HG03432 (cell line): Measurements from ENCODE around the gene MOGAT3.

Experiments used
- ATAC-seq: cut with Tn5 transposase; IDR thresholded peaks from one replicate; pipeline ENCODE4 v1.9.1; 2021; ENCODE audit warnings: mild to moderate bottlenecking, moderate library complexity; ENCODE audit not compliant: unreplicated experiment

Gene MOGAT3

DNA sequence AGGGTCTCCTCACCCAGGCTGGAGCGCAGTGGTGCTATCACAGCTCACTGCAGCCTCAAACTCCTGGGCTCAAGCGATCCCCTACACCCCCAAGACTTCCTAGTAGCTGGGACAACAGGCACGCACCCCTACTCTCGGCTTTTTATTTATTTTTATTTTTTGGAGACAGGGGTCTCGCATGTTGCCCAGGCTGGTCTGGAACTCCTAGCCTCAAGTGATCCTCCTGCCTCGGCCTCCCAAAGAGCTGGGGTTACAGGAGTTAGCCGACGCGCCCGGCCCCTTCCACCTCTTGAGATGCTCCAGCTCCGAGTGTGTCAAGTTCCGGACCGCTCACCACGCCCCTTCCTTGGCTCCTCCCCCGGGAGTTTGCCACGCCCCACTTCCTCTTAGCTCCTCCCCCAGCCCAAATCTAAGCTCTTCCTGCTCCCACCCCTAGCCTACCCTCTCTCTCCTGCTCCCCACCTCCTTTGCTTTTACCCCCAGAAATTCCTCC lies 27.0 kb downstream of the MOGAT3 start:
- no peak for ATAC-seq

DNA sequence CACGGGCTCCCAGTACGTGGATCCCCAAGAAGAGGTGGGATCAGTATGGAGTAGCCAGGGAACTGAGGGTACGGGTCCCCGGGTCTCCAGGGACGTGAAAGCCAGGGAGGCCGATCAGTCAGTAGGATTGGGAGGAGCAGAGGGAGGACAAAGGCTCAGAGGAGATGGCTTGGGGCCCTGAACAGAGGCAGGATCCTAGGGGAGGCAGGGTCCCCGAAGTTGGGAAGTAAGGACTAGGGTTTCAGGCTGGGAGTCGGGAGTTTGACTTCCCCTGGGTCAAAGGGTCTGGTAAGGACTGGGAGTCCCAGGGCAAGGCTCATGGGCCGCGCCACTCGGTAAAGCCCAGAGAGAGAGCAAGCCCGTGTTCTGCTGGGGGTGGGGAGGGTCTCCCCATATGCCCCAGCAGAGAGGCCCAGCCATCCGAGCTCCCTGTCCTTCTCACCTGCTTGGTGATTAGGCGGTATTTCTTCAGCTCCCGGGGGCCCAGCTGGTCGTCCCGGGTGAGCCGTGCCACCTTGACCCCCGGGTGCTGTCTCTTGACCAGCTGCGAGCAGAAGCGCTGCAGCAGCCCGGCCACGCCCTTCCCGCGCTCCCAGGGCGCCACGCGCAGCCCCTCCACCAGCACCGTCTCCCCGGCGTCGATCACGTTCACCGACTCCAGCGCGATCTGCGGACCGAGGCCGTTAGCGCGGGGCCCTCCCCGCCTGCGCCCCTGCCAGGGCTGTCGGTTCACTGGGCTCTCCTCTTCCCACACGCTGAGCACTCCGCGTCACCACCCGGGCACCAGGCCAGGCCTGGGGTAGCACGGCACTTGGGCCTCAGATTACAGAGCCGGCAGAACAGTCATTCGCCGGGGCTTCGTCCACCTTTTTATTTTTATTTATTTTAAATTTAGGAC lies 27.7 kb downstream of the MOGAT3 start:
- ATAC-seq = no peak

DNA sequence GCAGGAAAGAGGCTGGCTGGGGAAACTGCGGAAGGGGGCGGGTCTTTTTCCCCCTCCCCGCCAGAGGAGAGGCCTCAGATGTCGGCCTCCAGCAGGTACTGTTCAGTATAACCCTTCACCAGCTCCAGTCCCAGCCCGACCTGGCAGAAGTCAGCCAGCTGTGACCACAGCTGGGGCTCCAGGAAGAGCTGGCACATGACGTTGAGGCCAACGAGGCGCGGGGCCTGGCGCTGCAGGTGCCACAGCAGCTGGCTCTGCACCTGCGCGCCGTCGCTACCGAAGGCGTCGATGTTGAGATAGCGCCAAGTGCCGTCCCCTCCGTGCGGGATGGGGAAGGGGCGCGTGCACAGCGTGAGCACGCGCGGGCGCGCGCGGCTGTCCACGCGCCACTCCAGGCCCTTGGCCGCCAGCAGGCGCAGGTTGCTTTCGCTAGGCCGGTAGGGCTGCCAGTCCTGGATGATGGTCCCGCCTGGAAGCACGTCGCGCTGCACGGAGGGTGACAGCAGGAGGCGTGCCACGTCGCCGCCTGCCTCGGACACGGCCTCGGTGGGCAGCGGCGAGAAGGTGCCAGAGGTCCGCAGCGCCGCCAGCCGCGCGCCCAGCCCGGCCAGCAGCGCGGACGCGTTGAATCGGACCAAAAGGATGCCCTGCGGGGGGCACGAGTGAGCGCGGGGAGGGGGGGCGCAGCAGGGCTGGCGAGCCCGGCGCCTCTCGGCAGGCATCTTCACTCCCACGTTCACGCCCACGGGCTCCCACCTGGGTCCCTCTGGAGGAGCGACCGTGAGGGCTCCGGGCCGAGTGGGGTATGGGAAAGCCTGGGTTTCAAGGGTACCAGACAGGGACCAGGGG lies 28.6 kb downstream of the MOGAT3 start:
- no peak for ATAC-seq

DNA sequence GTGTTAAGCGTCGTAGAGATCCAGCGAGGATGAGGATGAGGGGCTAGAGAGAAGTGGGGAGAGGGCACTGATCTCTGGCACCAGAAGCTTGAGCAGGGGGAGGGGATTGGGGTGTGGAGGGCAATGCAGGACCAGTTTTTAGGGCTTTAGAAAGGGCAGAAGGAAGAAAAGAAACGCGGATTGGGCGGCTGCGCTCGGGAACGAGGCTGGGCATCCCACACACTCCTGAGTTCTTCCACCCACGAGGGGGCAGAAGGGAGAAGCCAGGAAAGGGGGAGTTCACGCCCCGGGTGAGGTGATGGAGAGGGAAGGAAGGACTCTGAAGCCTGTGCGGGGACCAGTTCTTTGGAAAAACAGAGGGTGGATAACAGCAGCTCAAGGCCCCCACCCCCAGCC lies 29.4 kb downstream of the MOGAT3 start:
- ATAC-seq = no peak

DNA sequence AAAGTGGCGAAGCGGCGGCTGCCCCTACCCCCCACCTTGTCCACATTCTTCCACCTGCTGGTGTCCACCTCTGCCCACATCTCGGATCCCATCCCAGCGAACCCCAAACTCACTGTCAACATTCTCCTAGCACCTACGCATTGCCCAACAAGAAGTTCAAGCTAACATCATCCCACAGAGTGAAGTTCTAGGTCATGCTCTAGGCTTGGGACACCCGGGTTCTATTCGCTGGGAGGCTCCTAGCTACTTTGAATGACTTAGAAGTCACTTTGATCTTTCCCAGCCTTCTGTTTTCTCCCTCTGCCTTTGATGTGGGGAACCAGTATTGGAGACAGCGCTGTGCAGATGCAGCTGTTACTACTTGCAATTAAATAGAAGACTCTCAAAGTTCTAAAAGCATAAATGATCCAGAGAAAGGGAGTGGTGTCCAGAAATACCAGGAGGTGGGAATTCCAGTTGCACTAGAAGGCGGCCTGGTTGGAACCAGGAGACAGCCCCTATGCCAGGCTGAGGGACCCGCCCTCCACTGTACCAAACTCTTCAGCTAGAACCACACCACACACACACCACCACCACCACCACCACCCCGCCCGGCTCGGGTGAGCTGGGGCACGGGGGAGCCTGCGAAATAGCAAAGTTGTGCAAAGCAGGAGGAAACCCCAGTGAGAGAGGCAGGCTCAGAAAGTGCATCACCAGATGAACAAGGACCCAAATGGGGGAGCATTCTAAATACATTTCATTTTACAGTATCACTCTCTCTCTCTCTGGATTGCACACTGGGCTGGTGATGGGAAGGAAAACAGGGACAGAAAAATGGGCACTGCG lies 30.0 kb downstream of the MOGAT3 start:
- ATAC-seq = no peak

DNA sequence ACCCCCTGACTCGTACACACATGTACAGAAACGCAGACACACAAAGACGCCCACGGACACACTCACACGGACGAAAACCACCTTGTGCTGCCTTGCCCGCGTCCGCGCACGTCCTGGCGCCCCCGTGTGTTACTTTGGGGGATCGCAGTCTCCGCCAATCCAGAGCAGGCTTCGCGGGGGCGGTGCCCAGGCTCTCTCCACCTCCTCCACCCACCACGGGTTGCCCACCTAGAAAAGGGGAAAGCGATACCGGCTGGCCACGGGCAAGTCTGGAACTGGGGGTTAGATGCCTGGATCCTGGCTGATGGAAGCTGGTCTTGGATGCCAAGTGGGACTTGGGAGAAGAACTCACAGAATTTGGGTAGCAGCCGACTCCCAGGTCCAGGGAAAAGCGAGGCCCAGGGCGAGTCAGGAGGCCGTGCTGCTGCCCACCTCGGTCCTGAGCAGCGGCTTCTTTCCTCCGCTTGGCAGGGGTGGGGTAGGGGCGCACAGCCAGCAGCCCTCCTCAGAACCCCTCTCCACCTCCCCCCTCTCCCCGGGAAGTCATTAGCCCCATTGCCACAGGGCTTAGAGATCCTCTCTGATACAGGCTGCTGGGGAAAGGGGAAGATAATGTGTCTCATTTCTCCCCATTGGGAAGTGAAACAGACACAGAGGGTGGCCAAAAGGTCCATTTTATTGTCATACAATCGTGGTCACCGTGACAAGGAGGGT lies 30.8 kb downstream of the MOGAT3 start:
- ATAC-seq = no peak

DNA sequence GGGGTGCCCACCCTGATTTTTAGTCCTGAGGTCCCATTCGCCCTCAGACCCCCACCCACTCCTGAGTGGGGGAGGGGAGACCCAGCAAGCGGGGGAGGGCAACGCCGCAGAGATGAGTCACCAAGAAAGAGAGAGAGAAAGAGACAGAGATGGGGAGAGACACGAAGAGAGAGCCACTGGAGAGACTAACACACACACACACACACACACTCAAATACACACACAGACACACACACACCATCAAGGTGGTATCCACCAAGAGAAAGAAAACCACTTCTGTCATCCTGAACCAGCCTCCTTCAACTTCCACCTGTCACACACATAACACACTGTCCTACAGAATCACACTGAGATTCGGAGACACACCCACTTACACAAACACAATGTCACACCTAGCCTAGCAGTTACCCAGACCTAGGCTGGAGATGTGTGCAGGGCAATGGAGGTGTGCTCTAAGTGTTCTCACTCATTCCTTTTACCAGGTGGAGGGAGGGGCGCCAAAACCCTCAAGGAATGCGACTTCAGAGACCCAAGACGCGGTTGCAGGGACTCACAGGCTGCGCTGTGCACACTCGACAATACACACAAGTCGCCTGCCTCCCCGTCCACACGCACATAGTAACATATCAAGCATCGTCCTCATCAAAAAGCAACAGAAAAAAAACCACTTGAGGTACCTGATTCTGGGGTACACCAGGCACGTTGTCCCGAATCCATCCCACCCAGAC lies 31.6 kb downstream of the MOGAT3 start:
- no peak for ATAC-seq

DNA sequence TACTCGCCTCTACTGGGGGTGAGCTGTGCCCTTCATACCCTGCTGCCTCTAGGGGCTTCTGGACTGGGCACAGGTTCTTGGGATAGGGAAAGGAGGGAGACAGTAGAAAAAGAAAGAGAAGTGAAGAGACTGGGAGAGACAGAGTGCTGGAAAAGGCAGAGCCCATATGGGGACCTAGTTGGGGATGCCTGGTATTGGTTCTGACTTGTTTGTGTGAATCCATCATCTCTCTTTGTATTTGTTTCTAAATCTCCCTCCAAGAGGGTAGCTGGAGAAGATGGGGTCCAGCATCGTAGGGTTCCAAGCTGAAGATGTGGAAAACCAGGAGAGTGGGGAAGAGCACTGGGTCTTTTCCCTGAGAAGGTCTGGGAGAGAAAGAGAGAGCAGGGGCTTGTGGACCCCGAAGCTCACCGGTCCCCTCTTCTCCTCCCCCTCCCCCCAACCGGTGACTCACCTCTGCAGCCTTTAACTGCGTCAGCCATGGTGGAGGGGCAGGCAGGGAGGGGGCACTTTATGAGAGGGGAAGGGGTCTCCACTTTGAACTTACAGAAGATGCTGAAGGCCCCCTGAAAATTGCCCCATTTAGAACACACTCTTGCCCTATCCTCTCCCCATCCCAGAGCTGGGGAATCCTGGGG lies 32.3 kb downstream of the MOGAT3 start:
- no peak for ATAC-seq

DNA sequence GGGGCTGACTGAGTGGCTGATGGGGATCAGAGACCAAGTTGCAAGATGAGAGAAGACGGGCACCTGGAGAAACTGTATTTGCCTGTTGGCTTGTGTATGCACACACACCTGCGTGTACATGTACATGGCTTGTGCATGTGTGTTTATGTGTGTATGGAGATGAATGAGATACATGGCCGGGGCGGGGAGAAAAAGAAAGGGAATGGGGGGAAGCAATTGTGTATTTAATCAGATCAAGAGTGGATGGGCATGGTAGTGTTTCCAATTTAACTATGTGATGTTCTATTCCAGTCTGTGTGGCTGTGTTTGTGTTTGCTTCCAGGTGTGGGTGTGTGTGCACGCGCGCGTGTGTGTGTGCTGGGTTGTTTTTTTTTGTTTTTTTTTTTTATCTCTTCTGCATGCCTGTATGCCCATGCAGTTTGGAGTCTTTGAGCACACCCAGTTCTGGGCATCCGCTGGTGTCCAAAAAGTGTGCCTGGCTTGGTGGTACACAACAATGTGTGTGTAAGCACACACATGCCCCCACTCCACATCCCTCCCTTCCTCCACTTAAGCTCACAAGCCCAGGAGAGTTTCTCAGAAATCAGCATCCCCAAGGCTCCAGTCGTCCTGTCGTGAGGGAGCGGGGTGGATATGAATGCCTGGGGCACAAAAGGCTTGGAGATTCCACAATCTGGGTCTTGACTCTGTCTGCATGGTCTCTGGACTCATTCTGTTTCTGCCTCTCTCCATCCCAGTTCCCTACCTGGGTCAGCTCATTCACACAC lies 33.0 kb downstream of the MOGAT3 start:
- ATAC-seq = no peak

DNA sequence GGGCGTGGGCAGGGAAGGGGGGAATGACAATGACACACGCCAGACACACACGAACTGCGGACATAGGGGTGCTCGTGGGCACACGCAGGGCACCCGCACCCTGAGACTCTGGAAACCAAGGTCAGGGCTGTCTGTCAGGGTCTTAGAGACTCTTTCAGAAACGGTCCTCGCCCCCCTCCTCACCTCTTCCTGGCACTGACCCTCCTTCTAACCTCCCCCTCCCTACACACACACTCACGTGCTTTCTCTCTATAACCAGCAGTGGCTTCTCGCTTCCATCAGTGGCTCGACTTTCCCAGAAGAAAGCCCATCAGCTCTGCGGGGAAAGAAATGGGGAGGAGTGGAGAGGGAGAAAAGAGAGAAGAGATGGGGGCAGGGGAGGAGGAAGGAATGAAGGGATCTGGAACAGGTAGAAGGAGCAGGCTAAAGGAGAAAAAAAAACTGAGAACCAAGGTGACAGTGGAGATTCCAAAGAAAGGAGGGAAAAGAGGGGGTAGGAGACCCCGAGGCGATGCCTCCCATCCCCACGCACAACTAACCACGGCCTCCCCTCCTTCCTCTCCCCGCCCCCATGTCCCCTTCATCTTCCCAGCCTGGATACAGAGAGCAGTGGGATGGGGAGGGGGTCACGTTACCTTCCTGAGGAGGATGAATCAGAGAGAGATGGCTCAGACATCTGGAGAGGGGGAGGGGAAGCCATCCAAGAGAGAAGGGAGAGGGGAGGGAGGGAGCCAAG lies 33.8 kb downstream of the MOGAT3 start:
- no peak for ATAC-seq

DNA sequence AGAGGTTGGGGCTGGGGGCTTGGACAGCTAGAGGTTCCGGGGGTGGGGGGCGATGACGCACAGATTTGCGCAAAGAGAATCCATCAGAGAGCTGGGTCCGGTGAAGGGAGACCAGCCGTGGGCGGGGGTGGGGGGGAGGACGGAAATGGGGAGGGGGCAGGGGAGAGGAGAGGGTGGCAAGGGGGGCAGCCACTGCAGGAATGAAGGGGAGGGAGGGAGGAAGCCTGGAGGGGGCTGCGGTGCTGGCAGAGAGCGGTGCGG lies 34.3 kb downstream of the MOGAT3 start:
- ATAC-seq = no peak

DNA sequence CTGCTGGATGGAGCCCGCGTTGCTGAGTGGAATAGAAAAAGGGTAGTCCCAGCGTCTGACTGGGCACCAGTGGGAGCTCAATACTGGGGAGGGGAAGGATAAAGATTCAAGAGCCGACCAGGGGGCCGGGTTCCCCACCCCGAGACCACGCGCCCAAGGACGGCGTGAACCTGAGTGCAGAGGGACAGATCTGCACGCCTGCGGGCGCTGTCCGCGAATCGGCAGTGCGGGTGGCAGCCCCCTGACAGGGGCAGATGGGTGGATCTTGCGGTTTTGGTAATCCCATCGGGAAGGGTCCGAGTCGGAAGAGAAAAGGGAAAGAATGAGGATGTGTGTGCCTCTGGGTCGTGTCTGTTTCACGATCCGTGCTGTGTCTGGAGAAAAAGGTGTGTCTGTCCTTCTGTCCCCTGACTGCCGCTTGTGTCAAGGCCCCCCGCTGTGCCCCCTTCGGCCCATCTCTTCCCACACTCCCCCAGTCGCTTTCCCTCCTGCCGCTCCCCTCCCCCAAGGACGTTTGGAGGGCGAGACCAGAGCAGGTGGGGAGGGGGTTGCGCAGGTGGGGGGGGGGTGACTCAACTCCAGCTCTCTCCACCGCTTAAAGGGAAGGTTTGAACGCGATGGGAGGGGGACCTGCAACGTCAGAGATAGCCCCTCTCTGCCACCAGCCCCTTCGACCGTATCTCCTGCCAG lies 34.7 kb downstream of the MOGAT3 start:
- no peak for ATAC-seq

DNA sequence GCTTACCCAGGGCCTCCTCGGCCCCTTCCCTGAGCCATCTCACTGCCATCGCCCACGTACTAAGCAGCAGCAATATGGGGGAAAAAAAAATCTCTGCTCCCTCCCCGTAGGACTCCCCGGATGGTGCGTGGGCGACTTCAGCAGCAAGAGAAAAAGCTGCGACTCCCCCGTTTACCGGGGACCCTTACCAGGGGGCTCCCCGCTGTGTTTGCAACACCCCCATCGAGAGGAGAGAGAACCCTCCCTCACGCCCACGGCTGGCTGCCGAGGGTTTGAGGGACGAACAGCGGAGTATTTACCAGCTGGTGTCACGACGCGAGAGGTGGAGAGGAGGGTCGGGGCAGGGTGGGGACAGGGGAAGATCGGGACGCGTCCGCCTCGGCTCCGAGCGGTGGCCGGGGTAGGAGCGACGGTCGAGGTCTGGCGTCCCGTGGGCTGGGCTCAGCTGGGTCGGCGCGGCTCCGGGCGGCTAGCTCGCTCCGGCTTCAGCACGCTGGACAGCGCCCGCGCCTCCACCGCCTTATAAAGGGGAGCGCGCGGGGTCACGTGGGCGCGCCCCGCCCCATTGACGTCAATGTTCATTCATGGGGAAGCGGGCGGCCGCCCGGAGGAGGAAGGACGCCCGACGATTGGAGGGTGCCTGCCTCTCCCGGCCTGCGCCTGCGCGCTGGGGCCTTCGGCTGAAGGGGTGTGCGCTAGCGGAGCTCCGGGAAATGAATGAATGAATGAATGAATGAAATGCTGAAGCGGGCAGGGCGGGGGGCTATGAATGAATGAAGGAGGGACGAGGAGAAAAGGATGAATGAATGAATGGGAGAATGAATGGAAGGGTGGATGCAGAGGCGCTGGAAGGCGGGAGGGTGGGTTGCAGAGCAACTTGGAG lies 35.5 kb downstream of the MOGAT3 start, which contains the start of gene VGF:
TSS of gene VGF (minus strand) at position 495 of the 883 bp plus-strand sequence. CDS start 726 bp downstream, outside the sequence.
- peak; percentile 72 for ATAC-seq

DNA sequence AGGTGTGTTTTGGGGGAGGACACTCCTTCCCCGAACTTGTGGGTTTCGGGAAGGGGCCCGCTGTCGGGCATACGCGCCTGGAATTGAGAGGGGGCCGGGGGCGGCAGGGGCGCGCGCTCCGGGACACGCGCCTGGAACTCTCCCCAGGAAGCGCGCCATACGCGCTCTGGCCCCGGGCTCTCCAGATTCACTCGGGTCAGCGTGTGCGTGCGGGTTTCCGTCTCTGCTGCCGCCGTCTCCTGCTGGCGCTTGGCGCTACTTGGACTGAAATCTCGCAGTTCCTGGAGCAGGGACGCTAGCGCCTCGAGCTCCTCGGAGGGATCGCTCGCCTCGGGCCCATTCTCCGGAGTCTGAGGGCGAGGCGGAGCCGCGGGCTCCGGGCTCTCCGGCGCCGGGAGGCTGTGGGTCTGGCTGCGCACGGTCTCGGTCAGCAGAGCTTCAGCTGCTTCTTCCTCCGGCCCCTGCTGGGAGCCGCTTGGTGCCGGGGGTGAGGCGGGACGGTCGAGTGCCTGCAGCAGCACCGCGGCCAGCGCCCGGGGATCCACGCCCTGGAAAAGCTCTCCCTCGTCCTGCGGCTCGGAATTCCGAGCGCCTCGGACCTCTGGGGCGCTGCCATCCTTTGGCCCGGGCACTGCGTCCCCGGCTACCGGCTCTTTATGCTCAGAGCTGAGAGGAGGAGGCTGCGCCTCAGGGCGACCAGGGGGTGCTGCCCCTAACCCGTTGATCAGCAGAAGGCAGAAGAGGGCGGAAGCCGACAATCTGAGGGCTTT lies 36.6 kb downstream of the MOGAT3 start:
- ATAC-seq = no peak

DNA sequence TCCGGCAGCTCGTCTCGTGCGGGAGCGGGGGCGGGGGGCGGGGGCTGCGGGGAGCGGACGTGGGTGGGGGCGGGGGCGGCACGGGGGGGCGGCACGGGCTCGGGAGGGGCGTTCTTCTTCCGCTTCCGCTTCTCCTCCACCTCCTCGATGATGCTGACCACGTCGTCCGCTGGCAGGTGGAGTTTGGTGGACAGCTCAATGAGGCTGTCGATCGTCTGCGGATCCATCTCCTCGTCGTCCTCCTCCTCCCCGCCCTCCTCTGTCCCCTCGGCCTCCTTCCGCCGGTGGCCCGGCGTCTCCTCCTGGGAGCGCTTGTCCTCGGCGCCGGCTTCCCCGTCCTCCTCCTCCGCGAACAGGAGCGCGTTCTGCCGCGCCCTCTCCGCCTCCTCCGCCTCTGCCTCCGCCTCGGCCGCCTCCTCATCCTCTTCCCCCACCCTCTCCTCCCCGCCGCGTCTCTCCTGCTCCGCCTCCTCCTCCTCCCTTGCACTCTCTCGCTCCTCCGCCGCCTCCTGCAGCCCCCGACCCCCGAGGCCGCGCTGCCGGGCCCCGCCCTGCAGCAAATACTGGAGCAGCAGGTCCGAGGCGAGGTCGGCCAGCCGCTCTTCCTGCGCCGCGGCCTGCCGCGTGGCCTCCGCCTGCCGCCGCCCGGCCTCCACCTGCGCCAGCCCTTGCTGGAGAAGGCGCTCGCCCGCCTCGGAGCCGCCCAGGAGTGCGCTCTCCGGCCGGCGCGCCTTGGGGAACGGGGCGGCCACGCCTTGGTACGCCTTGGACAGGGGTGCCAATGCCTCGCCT lies 37.4 kb downstream of the MOGAT3 start:
- no peak for ATAC-seq
